Right lobe of liver (tissue), 6 donors: ENCODE measurements around the gene ETS2. TPM values are rescaled to one million over a fixed set of nuclear protein-coding genes. Genes with fewer than 3 reads are reported as not detected.
"Not testable (repeated sequence)": the region's sequence is repeated elsewhere in the genome, so short reads cannot be mapped to it uniquely, and the experiment has no call there.

Source experiments
- ATAC-seq, 4 donors: fragments of 200-7000 bp; cut with Tn5 transposase; one replicate each; pipeline ENCODE4 v1.9.1; 2020; ENCODE audit warnings: mild to moderate bottlenecking in 4 of 4, moderate library complexity in 4 of 4
- DNase-seq, 3 donors: peaks; one replicate each; pipeline ENCODE4 v3.0.0-alpha.2; 2020
- H3K27ac ChIP-seq, 3 donors: fragments of 200-600 bp; one replicate each; pipeline ENCODE4 v1.8.0; 2022
- H3K27me3 ChIP-seq, 2 donors: fragments of 200-600 bp; one replicate each; pipeline ENCODE4 v1.8.0; 2022
- H3K36me3 ChIP-seq, 4 donors: fragments of 200-600 bp; sonication (generic) in 1 of 4; one replicate each; pipeline versions ENCODE4 v1.5.1 to v1.8.0; 2017 to 2022; ENCODE audit warnings: control low read depth in 1 of 4
- H3K4me1 ChIP-seq, 4 donors: fragments of 200-600 bp; sonication (generic) in 1 of 4; one replicate each; pipeline versions ENCODE4 v1.5.1 to v1.8.0; 2017 to 2022; ENCODE audit warnings: control low read depth in 1 of 4
- H3K4me3 ChIP-seq, 3 donors: fragments of 200-600 bp; one replicate each; pipeline ENCODE4 v1.8.0; 2022
- H3K9me3 ChIP-seq, 4 donors: fragments of 200-600 bp; sonication (generic) in 1 of 4; one replicate each; pipeline versions ENCODE4 v1.5.1 to v1.8.0; 2017 to 2022; ENCODE audit warnings: control low read depth in 1 of 4
- CTCF ChIP-seq, 4 donors: fragments of 200-600 bp in 3 of 4; fragments of 450-650 bp in 1 of 4; IDR thresholded peaks; one replicate each; pipeline versions ENCODE4 v1.5.1 to v1.8.0; 2016 to 2022; ENCODE audit warnings: antibody characterized with exemption in 4 of 4, mild to moderate bottlenecking in 2 of 4
- POLR2A ChIP-seq: fragments of 450-650 bp; IDR thresholded peaks from one replicate; pipeline ENCODE4 v1.6.1; 2017; ENCODE audit warnings: antibody characterized with exemption, mild to moderate bottlenecking
- WGBS: methylation state at CpG from one replicate; pipeline ENCODE4 v1.1.6; 2018; ENCODE audit warnings: low coverage, low lambda C conversion rate; ENCODE audit not compliant: insufficient coverage; ENCODE audit errors: missing lambda C conversion rate; 5-methylcytosine and 5-hydroxymethylcytosine counted together
- intact Hi-C, 2 donors: fragments of 100-400 bp; cut with DNase I; formaldehyde crosslinking; loops; one replicate each; pipeline versions ENCODE4 v1.11.2 to v1.14.1; 2022
- total RNA-seq, 6 experiments: library from RNA; depleted of rRNA in 2 of 6; stranded (reverse); fragments of >200 nt in 2 of 6; fragmentation: NEBNext Ultra II Directional in 3 of 6; extraction: Animal tissue kit (Norgen Biotek cat#: 25700) in 3 of 6; gene quantifications; one replicate each; pipeline versions ENCODE4 v1.1.0 to v1.2.4, GENCODE V29; 2016 to 2023
- donor health status: DM: no; HTN: yes; CAD: no.
- donor health status: DM: no; HTN: no; CAD: no.
- donor health status: DM: no; HTN: no; CAD: no.
- donor health status: DM: no; HTN: yes; CAD: no.
- donor health status: DM: no; HTN: yes; CAD: no.

ETS2 gene
- total RNA-seq, 6 experiments from 2014 or later, result 38.3 to 252 (median 129) TPM

- Histone ChIP-seq H3K9me3 (no peaks in the 10 kb centered on the region), H3K4me3 (no peak overlapping the region), H3K4me1 (peaks cover 0 to 56% (median 19%) of the 10 kb centered on the region in 4 donors), H3K27me3 (no peaks in the 10 kb centered on the region), H3K36me3 (peaks cover 0 to 31% (median 30%) of the 10 kb centered on the region in 4 donors), H3K27ac (peak overlapping the region; percentile 20 to 97 (median 97))
- no peak for TF ChIP-seq CTCF (IDR thresholded peaks at IDR 0.05)
- TF ChIP-seq POLR2A, result no peak
- WGBS, result 10% methylated on average over 2 of the region's 2 CpGs
- intact Hi-C loops, result loop anchor here in 1 of 2 donors (10.0 kb wide), 1 partner anchor 79 kb away; no protein-coding TSS in a partner anchor
- DNase-seq (no peak), ATAC-seq (peak in 1 of 4 donors; percentile 13)
Observed at GRCh38 chr21:38825921-38826320, 20.2 kb downstream of the ETS2 start.

- not testable (repeated sequence) for H3K27me3 ChIP-seq, H3K36me3 ChIP-seq, DNase-seq, H3K27ac ChIP-seq, H3K9me3 ChIP-seq, H3K4me3 ChIP-seq, ATAC-seq
- H3K4me1 ChIP-seq, result peaks cover 0 to 51% (median 15%) of the 10 kb centered on the region in 4 donors
- intact Hi-C loops, result loop anchor here in 1 of 2 donors (10.0 kb wide), 1 partner anchor 77 kb away; no protein-coding TSS in a partner anchor
- 100% methylated on average over 5 of the region's 7 CpGs for WGBS
Observed at GRCh38 chr21:38828111-38828510, 22.4 kb downstream of the ETS2 start.

- intact Hi-C loops, result no loop called here
- Histone ChIP-seq H3K4me3 (no peak overlapping the region), H3K4me1 (peaks cover 0 to 36% (median 7%) of the 10 kb centered on the region in 4 donors), H3K27ac (peak overlapping the region; percentile 62 to 92 (median 92)), H3K9me3 (no peaks in the 10 kb centered on the region), H3K27me3 (no peaks in the 10 kb centered on the region), H3K36me3 (no peaks in the 10 kb centered on the region)
- WGBS, result 70% methylated on average over 2 of the region's 2 CpGs
- ATAC-seq (no peak), DNase-seq (no peak)
- TF ChIP-seq CTCF (IDR thresholded peaks at IDR 0.05), result no peak
- TF ChIP-seq POLR2A, result no peak
Observed at GRCh38 chr21:38830671-38831525, 25.2 kb downstream of the ETS2 start.

- peaks cover 0 to 32% (median 7%) of the 10 kb centered on the region in 4 donors for H3K4me1 ChIP-seq
- H3K9me3 ChIP-seq, result no peaks in the 10 kb centered on the region
- intact Hi-C loops, result no loop called here
- peak overlapping the region; percentile 63 to 92 (median 92) for H3K27ac ChIP-seq
- ATAC-seq (peak; percentile 84 to 96 (median 88)), DNase-seq (peak in 2 of 3 donors; percentile 42 to 86)
- no peak overlapping the region for H3K4me3 ChIP-seq
- H3K27me3 ChIP-seq, result no peaks in the 10 kb centered on the region
- no peak for TF ChIP-seq CTCF (IDR thresholded peaks at IDR 0.05)
- TF ChIP-seq POLR2A, result peak; percentile 20
- no peaks in the 10 kb centered on the region for H3K36me3 ChIP-seq
- WGBS, result 30% methylated on average over 6 of the region's 7 CpGs
Observed at GRCh38 chr21:38831526-38832467, 26.1 kb downstream of the ETS2 start.
